ENCODE results near the gene KCNIP4. TPM values are rescaled to one million over a fixed set of nuclear protein-coding genes. Genes with fewer than 3 reads are reported as not detected.

KCNIP4 gene
- total and polyA plus RNA-seq, 2 of the 4 experiments (the other 2 are of a cell fraction): not detected

DNA sequence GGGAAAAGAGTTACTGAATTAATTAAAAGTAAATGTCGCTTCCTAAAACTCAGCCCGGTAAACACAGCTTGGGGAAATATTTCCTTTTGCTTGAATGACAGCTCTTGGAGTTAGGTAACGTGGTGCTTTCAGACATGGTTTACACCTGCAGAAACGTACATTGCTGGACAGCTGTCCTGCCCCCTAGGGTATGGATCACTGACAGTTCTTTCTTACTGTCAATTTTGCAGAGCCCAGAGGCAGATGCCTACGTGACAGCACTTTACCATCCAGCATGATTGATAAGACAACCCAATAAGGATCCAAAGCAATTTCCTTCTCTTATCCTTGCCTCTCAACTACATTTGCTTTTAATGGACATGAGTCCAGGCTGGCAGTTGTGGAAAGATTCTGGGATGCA lies 913.8 kb downstream of the KCNIP4 start:
- Histone ChIP-seq H3K56ac (ENCODE audit: extremely low read depth, insufficient read depth, low read length) (no peak overlapping the region), H3K14ac (replicated peaks; ENCODE audit: low read depth, low read length) (no peak overlapping the region), H3K9ac (ENCODE audit: low read depth, low read length) (no peak overlapping the region), H4K8ac (ENCODE audit: low read depth in 2 of 2, low read length in 2 of 2) (no peak overlapping the region), H2BK5ac (ENCODE audit: low read depth, low read length, poor library complexity, severe bottlenecking) (no peak overlapping the region), H2AK5ac (ENCODE audit: low read depth, low read length) (no peak overlapping the region), H3K27ac (ENCODE audit: insufficient read depth, low read length) (no peak overlapping the region), H4K20me1 (ENCODE audit: insufficient read depth, low read length) (no peaks in the 10 kb centered on the region), H2BK120ac (ENCODE audit: low read depth, low read length) (no peak overlapping the region), H3K4ac (ENCODE audit: low read depth, low read length) (no peak overlapping the region), H3K4me2 (ENCODE audit: low read depth, low read length) (no peak overlapping the region), H3K4me3 (ENCODE audit: insufficient read depth, low read depth, low read length) (no peak overlapping the region), H3K9me3 (ENCODE audit: control insufficient read depth, insufficient read depth, low read length) (peaks cover 14% of the 10 kb centered on the region), H4K91ac (ENCODE audit: insufficient read depth, low read depth, low read length) (no peak overlapping the region), H2BK15ac (ENCODE audit: low read depth, low read length) (no peak overlapping the region), H3K9me1 (ENCODE audit: insufficient read depth, low read length) (no peaks in the 10 kb centered on the region), H2BK20ac (ENCODE audit: low read depth, low read length) (no peak overlapping the region), H2AK9ac (replicated peaks; ENCODE audit: low read depth, low read length, poor library complexity) (no peak overlapping the region), H3K18ac (ENCODE audit: low read depth, low read length) (no peak overlapping the region), H3K4me1 (ENCODE audit: control insufficient read depth, insufficient read depth, low read length) (no peaks in the 10 kb centered on the region), H3K36me3 (ENCODE audit: control insufficient read depth, insufficient read depth, low read length) (no peaks in the 10 kb centered on the region), H2AFZ (replicated peaks; ENCODE audit: low read length, poor library complexity) (no peak overlapping the region), H3K79me1 (ENCODE audit: low read depth in 1 of 2, low read length in 2 of 2) (no peaks in the 10 kb centered on the region), H4K5ac (ENCODE audit: low read depth, low read length) (no peak overlapping the region), H3K27me3 (ENCODE audit: control insufficient read depth, insufficient read depth, low read length) (no peaks in the 10 kb centered on the region), H3K23ac (ENCODE audit: low read depth, low read length) (no peak overlapping the region)
- CTCF ChIA-PET: no interaction called here
- POLR2A ChIA-PET (ENCODE audit: unreplicated experiment): no interaction called here
- TF ChIP-seq CEBPB (IDR thresholded peaks at IDR 0.05; ENCODE audit: low read depth, low read length) (no peak), MXI1 (IDR thresholded peaks at IDR 0.05; ENCODE audit: borderline replicate concordance, low read depth, low read length) (no peak), BHLHE40 (IDR thresholded peaks at IDR 0.05; ENCODE audit: low read depth, low read length) (no peak), RAD21 (IDR thresholded peaks at IDR 0.05; ENCODE audit: low read length) (no peak), RFX5 (IDR thresholded peaks at IDR 0.05; ENCODE audit: low read depth, low read length) (no peak), RCOR1 (IDR thresholded peaks at IDR 0.05; ENCODE audit: insufficient replicate concordance, low read length) (no peak), NFE2L2 (IDR thresholded peaks at IDR 0.05; ENCODE audit: low read depth, low read length) (no peak), MAFK (IDR thresholded peaks at IDR 0.05; ENCODE audit: low read depth, low read length) (no peak), CHD1 (IDR thresholded peaks at IDR 0.05; ENCODE audit: low read depth, low read length) (no peak), FOS (IDR thresholded peaks at IDR 0.05; ENCODE audit: low read depth, low read length) (no peak), SMC3 (IDR thresholded peaks at IDR 0.05; ENCODE audit: low read depth, low read length) (no peak), MAZ (IDR thresholded peaks at IDR 0.05; ENCODE audit: borderline replicate concordance, low read depth, low read length) (no peak), POLR2A (IDR thresholded peaks at IDR 0.05; ENCODE audit: low read depth, low read length) (no peak)
- TF ChIP-seq, protein P1, sequence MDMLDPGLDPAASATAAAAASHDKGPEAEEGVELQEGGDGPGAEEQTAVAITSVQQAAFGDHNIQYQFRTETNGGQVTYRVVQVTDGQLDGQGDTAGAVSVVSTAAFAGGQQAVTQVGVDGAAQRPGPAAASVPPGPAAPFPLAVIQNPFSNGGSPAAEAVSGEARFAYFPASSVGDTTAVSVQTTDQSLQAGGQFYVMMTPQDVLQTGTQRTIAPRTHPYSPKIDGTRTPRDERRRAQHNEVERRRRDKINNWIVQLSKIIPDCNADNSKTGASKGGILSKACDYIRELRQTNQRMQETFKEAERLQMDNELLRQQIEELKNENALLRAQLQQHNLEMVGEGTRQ (IDR thresholded peaks at IDR 0.05; ENCODE audit: low read depth, low read length): no peak
- TF ChIP-seq, protein P2, sequence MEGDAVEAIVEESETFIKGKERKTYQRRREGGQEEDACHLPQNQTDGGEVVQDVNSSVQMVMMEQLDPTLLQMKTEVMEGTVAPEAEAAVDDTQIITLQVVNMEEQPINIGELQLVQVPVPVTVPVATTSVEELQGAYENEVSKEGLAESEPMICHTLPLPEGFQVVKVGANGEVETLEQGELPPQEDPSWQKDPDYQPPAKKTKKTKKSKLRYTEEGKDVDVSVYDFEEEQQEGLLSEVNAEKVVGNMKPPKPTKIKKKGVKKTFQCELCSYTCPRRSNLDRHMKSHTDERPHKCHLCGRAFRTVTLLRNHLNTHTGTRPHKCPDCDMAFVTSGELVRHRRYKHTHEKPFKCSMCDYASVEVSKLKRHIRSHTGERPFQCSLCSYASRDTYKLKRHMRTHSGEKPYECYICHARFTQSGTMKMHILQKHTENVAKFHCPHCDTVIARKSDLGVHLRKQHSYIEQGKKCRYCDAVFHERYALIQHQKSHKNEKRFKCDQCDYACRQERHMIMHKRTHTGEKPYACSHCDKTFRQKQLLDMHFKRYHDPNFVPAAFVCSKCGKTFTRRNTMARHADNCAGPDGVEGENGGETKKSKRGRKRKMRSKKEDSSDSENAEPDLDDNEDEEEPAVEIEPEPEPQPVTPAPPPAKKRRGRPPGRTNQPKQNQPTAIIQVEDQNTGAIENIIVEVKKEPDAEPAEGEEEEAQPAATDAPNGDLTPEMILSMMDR (conservative IDR thresholded peaks at IDR 0.05; ENCODE audit: low read depth, low read length): no peak
- TF ChIP-seq, protein P3, sequence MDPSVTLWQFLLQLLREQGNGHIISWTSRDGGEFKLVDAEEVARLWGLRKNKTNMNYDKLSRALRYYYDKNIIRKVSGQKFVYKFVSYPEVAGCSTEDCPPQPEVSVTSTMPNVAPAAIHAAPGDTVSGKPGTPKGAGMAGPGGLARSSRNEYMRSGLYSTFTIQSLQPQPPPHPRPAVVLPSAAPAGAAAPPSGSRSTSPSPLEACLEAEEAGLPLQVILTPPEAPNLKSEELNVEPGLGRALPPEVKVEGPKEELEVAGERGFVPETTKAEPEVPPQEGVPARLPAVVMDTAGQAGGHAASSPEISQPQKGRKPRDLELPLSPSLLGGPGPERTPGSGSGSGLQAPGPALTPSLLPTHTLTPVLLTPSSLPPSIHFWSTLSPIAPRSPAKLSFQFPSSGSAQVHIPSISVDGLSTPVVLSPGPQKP (IDR thresholded peaks at IDR 0.05; ENCODE audit: borderline replicate concordance, low read depth, low read length): no peak
- BruUV-seq (replicated peaks): no TSS peak
- WGBS, 2 experiments (ENCODE audit: extremely low coverage in 2 of 2, insufficient read length in 1 of 2): no CpG with 5 or more reads among the region's 5 CpGs
- no peak for DNase-seq
- dilution Hi-C loops (cut with HindIII; ENCODE audit: low sequenced_read_pairs, unreplicated experiment) (no loop called here), in situ Hi-C loops (cut with MboI; ENCODE audit: low sequenced_read_pairs) (no loop called here), intact Hi-C loops (cut with micrococcal nuclease) (no loop called here)
- no peak for ATAC-seq (ENCODE audit: low read depth)
